K562 (cell line): ENCODE measurements around the gene SLMAP. TPM values are rescaled to one million over a fixed set of nuclear protein-coding genes. Genes with fewer than 3 reads are reported as not detected.

Experiments
- ATAC-seq: fragments of 200-7000 bp; cut with Tn5 transposase; 3 replicates; pipeline ENCODE4 v1.9.1; 2020; ENCODE audit warnings: moderate library complexity
- BruUV-seq: library from RNA; stranded (reverse); fragments of 400-500 nt; replicated peaks from 2 replicates; lab custom pipeline; 2021; lab: Mats Ljungman, UMichigan
- CTCF ChIA-PET: fragments of 300-600 bp; formaldehyde crosslinking; extraction: SDS; loops from one replicate; lab custom pipeline; 2021; ENCODE audit warnings: low intra/inter-chr PET ratio; lab: Yijun Ruan, JAX
- POLR2A ChIA-PET: fragments of 300-600, 350-650 bp; sonication (Branson Sonifier 250); formaldehyde crosslinking; extraction: SDS; loops from one replicate; lab custom pipeline; 2021; ENCODE audit warnings: antibody characterized with exemption, inconsistent platforms; lab: Yijun Ruan, JAX
- DNase-seq, 4 experiments: peaks; one replicate each; pipeline versions ENCODE4 v3.0.0 to v3.0.0-alpha.2; 2011 to 2018; ENCODE audit warnings: low spot score in 3 of 4, mixed read lengths in 3 of 4; ENCODE audit errors: extremely low read depth in 1 of 4
- FAIRE-seq: peaks from 2 replicates; lab custom pipeline; 2011; peaks lifted over from hg19 to GRCh38; lab: Jason Lieb, UNC
- H2AFZ ChIP-seq: 2 replicates; pipeline ENCODE4 v1.6.0; 2011; ENCODE audit warnings: low read depth, low read length, control low read depth, inconsistent platforms
- H3K27ac ChIP-seq: fragments of 200-600 bp; 3 replicates; pipeline ENCODE4 v1.8.0; 2011; ENCODE audit warnings: low read depth, mild to moderate bottlenecking, control low read depth, inconsistent platforms, low read length, moderate library complexity, mixed read lengths; ENCODE audit errors: extremely low read depth
- H3K27me3 ChIP-seq, 2 experiments: fragments of 300-600 bp in 1 of 2; 2 replicates in 1 of 2; 3 replicates in 1 of 2; pipeline versions ENCODE4 v1.6.0 to v1.8.0; 2011; ENCODE audit warnings: inconsistent platforms in 2 of 2, low read length in 2 of 2, mild to moderate bottlenecking in 1 of 2, mixed read lengths in 1 of 2, moderate library complexity in 1 of 2; ENCODE audit not compliant: control insufficient read depth in 2 of 2, insufficient read depth in 2 of 2
- H3K36me3 ChIP-seq: fragments of 300-600 bp; 3 replicates; pipeline ENCODE4 v1.8.0; 2011; ENCODE audit warnings: mild to moderate bottlenecking, low read length, inconsistent platforms; ENCODE audit not compliant: control insufficient read depth, insufficient read depth
- H3K4me1 ChIP-seq, 2 experiments: fragments of 200-600 bp in 1 of 2; replicated peaks in 1 of 2; 2 replicates in 1 of 2; 3 replicates in 1 of 2; pipeline versions ENCODE4 v1.5.1 to v1.8.0; 2011; ENCODE audit warnings: inconsistent platforms in 2 of 2, low read length in 2 of 2, mild to moderate bottlenecking in 1 of 2, mixed read lengths in 1 of 2, moderate library complexity in 1 of 2; ENCODE audit not compliant: control insufficient read depth in 2 of 2, insufficient read depth in 2 of 2
- H3K4me2 ChIP-seq: 2 replicates; pipeline ENCODE4 v1.6.1; 2011; ENCODE audit warnings: low read length, control low read depth, inconsistent platforms, mixed read lengths; ENCODE audit not compliant: insufficient read depth
- H3K4me3 ChIP-seq: fragments of 200-600 bp; sonication (generic), shearing (Covaris generic); 2 replicates; pipeline ENCODE4 v1.5.1; 2016; ENCODE audit warnings: control low read depth, inconsistent platforms
- H3K79me2 ChIP-seq: fragments of 200-600 bp; 3 replicates; pipeline ENCODE4 v1.8.0; 2011; ENCODE audit warnings: low read length, inconsistent platforms; ENCODE audit not compliant: control insufficient read depth, insufficient read depth
- H3K9ac ChIP-seq, 2 experiments: 2 replicates each; pipeline versions ENCODE4 v1.6.0 to v1.6.1; 2011; ENCODE audit warnings: low read depth in 2 of 2, low read length in 2 of 2, control low read depth in 1 of 2, inconsistent platforms in 1 of 2, mild to moderate bottlenecking in 1 of 2, mixed read lengths in 1 of 2; ENCODE audit not compliant: insufficient read depth in 1 of 2
- H3K9me1 ChIP-seq: one replicate; pipeline ENCODE4 v1.6.0; 2011; ENCODE audit warnings: inconsistent platforms, mild to moderate bottlenecking, low read length, moderate library complexity; ENCODE audit not compliant: control insufficient read depth, insufficient read depth
- H3K9me3 ChIP-seq: replicated peaks from 2 replicates; pipeline ENCODE4 v1.5.1; 2011; ENCODE audit warnings: low read depth, low read length, inconsistent platforms; ENCODE audit not compliant: control insufficient read depth, insufficient read depth
- H4K20me1 ChIP-seq: replicated peaks from 2 replicates; pipeline ENCODE4 v1.6.1; 2011; ENCODE audit warnings: low read length, inconsistent platforms, mixed read lengths; ENCODE audit not compliant: control insufficient read depth, insufficient read depth
- ATF2 ChIP-seq: sonication (generic); formaldehyde crosslinking; IDR thresholded peaks from 2 replicates; pipeline ENCODE4 v1.8.1; 2022; ENCODE audit warnings: missing genetic modification reagents
- E2F4 ChIP-seq: sonication (generic); formaldehyde crosslinking; IDR thresholded peaks from 2 replicates; pipeline ENCODE4 v1.8.0; 2022; ENCODE audit warnings: mild to moderate bottlenecking, low read depth, missing genetic modification reagents
- FOXK1 ChIP-seq: sonication (generic); formaldehyde crosslinking; IDR thresholded peaks from 2 replicates; pipeline ENCODE4 v1.8.0; 2022; ENCODE audit warnings: missing genetic modification reagents, mild to moderate bottlenecking, borderline replicate concordance
- HSF4 ChIP-seq: fragments of 250-450 bp; sonication (Bioruptor Pico); IDR thresholded peaks from 2 replicates; pipeline ENCODE4 v2.1.2; 2022; ENCODE audit warnings: mild to moderate bottlenecking, moderate library complexity, borderline replicate concordance
- IFI16 ChIP-seq: fragments of 250-450 bp; sonication (Bioruptor Pico); IDR thresholded peaks from 2 replicates; pipeline ENCODE4 v2.1.2; 2022; ENCODE audit warnings: mild to moderate bottlenecking, inconsistent platforms
- MBD2 ChIP-seq: sonication (generic); IDR thresholded peaks from 2 replicates; pipeline ENCODE4 v1.6.1; 2016; ENCODE audit warnings: low read depth, borderline replicate concordance
- MCM7 ChIP-seq, 2 experiments: fragments of 450-650 bp; IDR thresholded peaks; 2 replicates each; pipeline ENCODE4 v1.6.1; 2016 to 2018
- NR2C2 ChIP-seq, 2 experiments: fragments of 200-800 bp in 1 of 2; sonication (Bioruptor generic) in 1 of 2; sonication (generic) in 1 of 2; formaldehyde crosslinking in 1 of 2; IDR thresholded peaks; 2 replicates each; pipeline versions ENCODE4 v1.6.1 to v1.8.0; 2016 to 2022; ENCODE audit warnings: mild to moderate bottlenecking in 1 of 2, missing compliant biosample characterization in 1 of 2, missing genetic modification characterization in 1 of 2, missing genetic modification reagents in 1 of 2
- NRF1 ChIP-seq, 2 experiments: fragments of 450-650 bp; IDR thresholded peaks in 1 of 2; conservative IDR thresholded peaks in 1 of 2; 2 replicates each; pipeline ENCODE4 v1.6.1; 2014; ENCODE audit warnings: mild to moderate bottlenecking in 2 of 2
- RBBP5 ChIP-seq: fragments of 200-600 bp; sonication (generic); IDR thresholded peaks from 2 replicates; pipeline ENCODE4 v1.6.1; 2012; ENCODE audit warnings: borderline replicate concordance, mild to moderate bottlenecking, low read length, control low read depth, inconsistent platforms; ENCODE audit not compliant: insufficient read depth, poor library complexity, severe bottlenecking
- SAFB2 ChIP-seq: fragments of 200-400 bp; formaldehyde crosslinking; IDR thresholded peaks from 2 replicates; pipeline ENCODE4 v1.6.1; 2018; ENCODE audit warnings: borderline replicate concordance, low read length, low read depth, moderate library complexity; ENCODE audit not compliant: severe bottlenecking
- SFPQ ChIP-seq: fragments of 200-400 bp; formaldehyde crosslinking; IDR thresholded peaks from 2 replicates; pipeline ENCODE4 v1.6.1; 2017; ENCODE audit warnings: mild to moderate bottlenecking, low read depth, low read length, moderate library complexity
- TBP ChIP-seq: optimal IDR thresholded peaks from 2 replicates; pipeline ENCODE3; 2011; ENCODE audit warnings: low read depth, low read length, improper control_type of control experiment
- THAP7 ChIP-seq: fragments of 250-450 bp; sonication (Bioruptor Pico); IDR thresholded peaks from 2 replicates; pipeline ENCODE4 v1.5.0; 2021
- ZFPM2 ChIP-seq: fragments of 250-450 bp; sonication (Bioruptor Pico); IDR thresholded peaks from 2 replicates; pipeline ENCODE4 v1.5.1; 2022; ENCODE audit warnings: mild to moderate bottlenecking
- ZNF124 ChIP-seq: sonication (generic); formaldehyde crosslinking; IDR thresholded peaks from 2 replicates; pipeline ENCODE4 v1.8.1; 2022; ENCODE audit warnings: missing genetic modification reagents
- in situ Hi-C: fragments of 300-500 bp; cut with MboI; formaldehyde crosslinking; loops from 4 replicates; pipeline ENCODE4 v1.15.0; 2018; ENCODE audit warnings: inconsistent platforms, mixed read lengths
- intact Hi-C: fragments of 100-400 bp; cut with micrococcal nuclease; formaldehyde crosslinking; loops from 2 replicates; pipeline ENCODE4 v1.14.2; 2022
- polyA plus RNA-seq, 8 experiments: library from polyadenylated mRNA; depleted of rRNA in 4 of 8; stranded (reverse) in 5 of 8; unstranded in 3 of 8; fragments of >200 nt; fragmentation: Nextera tagmentation in 2 of 8; fragmentation: Illumina TruSeq in 1 of 8; extraction: Ambion mirVana in 2 of 8; extraction: Trizol in 1 of 8; gene quantifications; 2 replicates each; pipeline versions ENCODE4 v1.2.1 to v1.2.3, GENCODE V29; 2011 to 2014; ENCODE audit warnings: inconsistent platforms in 1 of 8, missing spikeins in 1 of 8
- total RNA-seq, 7 experiments: library from RNA; depleted of rRNA in 6 of 7; stranded (reverse); fragments of >200 nt in 6 of 7; fragmentation: Illumina TruSeq in 2 of 7; extraction: Trizol in 2 of 7; gene quantifications; 2 replicates each; pipeline versions ENCODE4 v1.2.1 to v1.2.3, GENCODE V29; 2011 to 2021; ENCODE audit warnings: low replicate concordance in 1 of 7

The SLMAP gene
- total and polyA plus RNA-seq, 9 of the 15 experiments (the other 6 are each of a cell fraction or from before 2014, with no cell fraction given), result 12.1 to 50.7 (median 28.3) TPM

GRCh38 chr3:57749542-57749941, 6.6 kb upstream of the SLMAP start (continued):
- TF ChIP-seq SFPQ (no peak), ZFPM2 (no peak)
- TF ChIP-seq, all 486 proteins: peak for 0

GRCh38 chr3:57752307-57752706, 3.8 kb upstream of the SLMAP start:
- H3K4me1 ChIP-seq, result peaks cover 0 to 12% of the 10 kb centered on the region in 2 experiments; a peak in 2 of 5 replicates
- ATAC-seq, result no peak
- ChIA-PET CTCF (no interaction called here), POLR2A (no interaction called here)
- no peaks in the 10 kb centered on the region for H4K20me1 ChIP-seq
- H3K9me1 ChIP-seq, result no peaks in the 10 kb centered on the region
- H3K4me2 ChIP-seq, result no peak overlapping the region
- DNase-seq, result no peak
- H3K27ac ChIP-seq, result no peak overlapping the region
- no TSS peak for BruUV-seq
- H3K36me3 ChIP-seq, result peaks cover 2% of the 10 kb centered on the region; the same call in 2 of the 3 replicates
- H3K9me3 ChIP-seq, result no peaks in the 10 kb centered on the region
- H2AFZ ChIP-seq, result peak overlapping the region; percentile 65; the same call in 1 of the 2 replicates
- in situ Hi-C loops (no loop called here), intact Hi-C loops (no loop called here)
- no peak overlapping the region for H3K9ac ChIP-seq
- no peaks in the 10 kb centered on the region for H3K27me3 ChIP-seq
- no peak overlapping the region for H3K4me3 ChIP-seq
- no peak for FAIRE-seq
- H3K79me2 ChIP-seq, result peaks cover 12% of the 10 kb centered on the region
- TF ChIP-seq ZNF124 (CRISPR knock-in tag), result no peak
- TF ChIP-seq SAFB2, result no peak
- TF ChIP-seq E2F4 (CRISPR knock-in tag), result no peak
- TF ChIP-seq TBP, result no peak
- no peak for TF ChIP-seq THAP7 (CRISPR knock-in tag)
- no peak for TF ChIP-seq NRF1 (conservative IDR thresholded peaks at IDR 0.05 in 1 of 2, IDR thresholded peaks at IDR 0.05 in 1 of 2)
- no peak for TF ChIP-seq MCM7 (IDR thresholded peaks at IDR 0.05)
- no peak for TF ChIP-seq RBBP5
- no peak for TF ChIP-seq HSF4 (CRISPR knock-in tag)
- TF ChIP-seq NR2C2 (CRISPR knock-in tag; IDR thresholded peaks at IDR 0.05), result no peak
- no peak for TF ChIP-seq NR2C2 (tag; IDR thresholded peaks at IDR 0.05)
- no peak for TF ChIP-seq ATF2 (CRISPR knock-in tag)
- no peak for TF ChIP-seq MBD2
- no peak for TF ChIP-seq FOXK1 (CRISPR knock-in tag)
- no peak for TF ChIP-seq IFI16
